Right lobe of liver (tissue), 6 donors: ENCODE data around the gene GATA1. TPM values are rescaled to one million over a fixed set of nuclear protein-coding genes. Genes with fewer than 3 reads are reported as not detected.

Experiments used
- ATAC-seq, 4 donors: fragments of 200-7000 bp; cut with Tn5 transposase; one replicate each; pipeline ENCODE4 v1.9.1; 2020; ENCODE audit warnings: mild to moderate bottlenecking in 4 of 4, moderate library complexity in 4 of 4
- DNase-seq, 3 donors: peaks; one replicate each; pipeline ENCODE4 v3.0.0-alpha.2; 2020
- H3K27ac ChIP-seq, 3 donors: fragments of 200-600 bp; one replicate each; pipeline ENCODE4 v1.8.0; 2022
- H3K27me3 ChIP-seq, 2 donors: fragments of 200-600 bp; one replicate each; pipeline ENCODE4 v1.8.0; 2022
- H3K36me3 ChIP-seq, 4 donors: fragments of 200-600 bp; sonication (generic) in 1 of 4; one replicate each; pipeline versions ENCODE4 v1.5.1 to v1.8.0; 2017 to 2022; ENCODE audit warnings: control low read depth in 1 of 4
- H3K4me1 ChIP-seq, 4 donors: fragments of 200-600 bp; sonication (generic) in 1 of 4; one replicate each; pipeline versions ENCODE4 v1.5.1 to v1.8.0; 2017 to 2022; ENCODE audit warnings: control low read depth in 1 of 4
- H3K4me3 ChIP-seq, 3 donors: fragments of 200-600 bp; one replicate each; pipeline ENCODE4 v1.8.0; 2022
- H3K9me3 ChIP-seq, 4 donors: fragments of 200-600 bp; sonication (generic) in 1 of 4; one replicate each; pipeline versions ENCODE4 v1.5.1 to v1.8.0; 2017 to 2022; ENCODE audit warnings: control low read depth in 1 of 4
- CTCF ChIP-seq, 4 donors: fragments of 200-600 bp in 3 of 4; fragments of 450-650 bp in 1 of 4; IDR thresholded peaks; one replicate each; pipeline versions ENCODE4 v1.5.1 to v1.8.0; 2016 to 2022; ENCODE audit warnings: antibody characterized with exemption in 4 of 4, mild to moderate bottlenecking in 2 of 4
- POLR2A ChIP-seq: fragments of 450-650 bp; IDR thresholded peaks from one replicate; pipeline ENCODE4 v1.6.1; 2017; ENCODE audit warnings: antibody characterized with exemption, mild to moderate bottlenecking
- WGBS: methylation state at CpG from one replicate; pipeline ENCODE4 v1.1.6; 2018; ENCODE audit warnings: low coverage, low lambda C conversion rate; ENCODE audit not compliant: insufficient coverage; ENCODE audit errors: missing lambda C conversion rate; 5-methylcytosine and 5-hydroxymethylcytosine counted together
- intact Hi-C, 2 donors: fragments of 100-400 bp; cut with DNase I; formaldehyde crosslinking; loops; one replicate each; pipeline versions ENCODE4 v1.11.2 to v1.14.1; 2022
- small RNA-seq, 2 experiments: library from RNA; depleted of rRNA; stranded (forward); fragments of <200 nt; gene quantifications; one replicate each; pipeline ENCODE3, GENCODE V24; 2016
- total RNA-seq, 6 experiments: library from RNA; depleted of rRNA in 2 of 6; stranded (reverse); fragments of >200 nt in 2 of 6; fragmentation: NEBNext Ultra II Directional in 3 of 6; extraction: Animal tissue kit (Norgen Biotek cat#: 25700) in 3 of 6; gene quantifications; one replicate each; pipeline versions ENCODE4 v1.1.0 to v1.2.4, GENCODE V29; 2016 to 2023
- donor health status: DM: no; HTN: yes; CAD: no.
- donor health status: DM: no; HTN: no; CAD: no.
- donor health status: DM: no; HTN: no; CAD: no.
- donor health status: DM: no; HTN: yes; CAD: no.
- donor health status: DM: no; HTN: yes; CAD: no.

Gene GATA1
- total RNA-seq, 6 experiments from 2014 or later, result 0.37 to 1.2 TPM; not detected in 4

- no peak for ATAC-seq
- no peak within 1 kb of the TSS for H3K27ac ChIP-seq
- no peaks in the 10 kb centered on the region for H3K36me3 ChIP-seq
- H3K4me1 ChIP-seq, result no peaks in the 10 kb centered on the region
- H3K27me3 ChIP-seq, result no peaks in the 10 kb centered on the region
- DNase-seq, result no peak
- TF ChIP-seq CTCF (IDR thresholded peaks at IDR 0.05) (no peak), POLR2A (no peak)
- WGBS, result 63% methylated on average over 8 of the region's 35 CpGs
- H3K4me3 ChIP-seq, result no peak within 1 kb of the TSS
- H3K9me3 ChIP-seq, result no peaks in the 10 kb centered on the region
- intact Hi-C loops, result no loop called here
Observed at GRCh38 chrX:48835524-48836329, 49.3 kb downstream of the GATA1 start, which contains the start of gene PCSK1N. Gene PCSK1N, minus strand, starts transcription at chrX:48835610. Its CDS starts 78 bp downstream, at chrX:48835532.

DNA sequence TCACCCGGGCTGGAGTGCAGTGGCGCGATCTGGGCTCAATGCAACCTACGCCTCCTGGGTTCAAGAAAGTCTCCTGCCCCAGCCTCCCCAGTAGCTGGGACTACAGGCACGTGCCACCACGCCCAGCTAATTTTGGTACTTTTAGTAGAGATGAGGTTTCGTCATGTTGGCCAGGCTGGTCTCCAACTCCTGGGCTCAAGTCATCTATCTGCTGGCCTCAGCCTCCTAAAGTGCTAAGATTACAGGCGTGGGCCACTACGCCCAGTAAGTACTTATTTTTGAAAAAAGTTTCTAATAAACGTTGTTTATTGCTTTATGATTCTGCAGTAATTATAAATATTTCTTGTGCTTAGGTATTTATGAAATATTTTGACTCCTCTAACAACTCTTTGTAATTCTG, 53.3 kb downstream of the GATA1 start:
- DNase-seq, result no peak
- no peak for TF ChIP-seq POLR2A
- no peak for TF ChIP-seq CTCF (IDR thresholded peaks at IDR 0.05)
- Histone ChIP-seq H3K9me3 (no peaks in the 10 kb centered on the region), H3K27ac (no peak overlapping the region), H3K4me1 (no peaks in the 10 kb centered on the region), H3K36me3 (no peaks in the 10 kb centered on the region), H3K27me3 (no peaks in the 10 kb centered on the region), H3K4me3 (no peak overlapping the region)
- ATAC-seq, result no peak
- 53% methylated on average over 4 of the region's 10 CpGs for WGBS
- intact Hi-C loops, result no loop called here

Small RNAs within 50 kb of the gene (small RNA-seq; reads per million reads assigned to genes)
- 0 reads per million in 2 experiments for gene RNU6-29P

Other genes with a start within 250 kb of the GATA1 start
- gene TBC1D25, start 246.9 kb upstream of the GATA1 start, total RNA-seq, result 1 to 10 TPM; 4.3 to 7.5 (median 5.6) TPM
- gene RBM3, start 212.1 kb upstream of the GATA1 start, total RNA-seq, result 10 to 100 TPM; 14.7 to 69.0 (median 57.7) TPM
- gene WDR13, start 189.1 kb upstream of the GATA1 start, total RNA-seq, result 100 to 1,000 TPM in 2 of 6 experiments, 10 to 100 TPM in 4; 46.5 to 193 (median 80.8) TPM
- gene WAS, start 102.8 kb upstream of the GATA1 start, total RNA-seq, result 1 to 10 TPM; 2.4 to 7.2 (median 4.8) TPM
- gene SUV39H1, start 89.9 kb upstream of the GATA1 start, total RNA-seq, result 10 to 100 TPM in 1 of 6 experiments, 1 to 10 TPM in 5; 2.2 to 10.8 (median 3.5) TPM
- 1 to 10 TPM in 5 of 6 experiments, under 1 TPM in 1; 0.98 to 4.1 (median 2.9) TPM for gene GLOD5, start 24.8 kb upstream of the GATA1 start, total RNA-seq
- 100 to 1,000 TPM in 5 of 6 experiments, 10 to 100 TPM in 1; 84.4 to 173 (median 136) TPM for gene HDAC6, start 15.5 kb downstream of the GATA1 start, total RNA-seq
- not detected for gene ERAS, start 39.9 kb downstream of the GATA1 start, total RNA-seq
- 1 to 10 TPM in 1 of 6 experiments, under 1 TPM in 1, not detected in 4; 0.20 to 1.4 TPM for gene PCSK1N, start 49.0 kb downstream of the GATA1 start, total RNA-seq
- 10 to 100 TPM; 18.2 to 29.5 (median 22.5) TPM for gene TIMM17B, start 111.2 kb downstream of the GATA1 start, total RNA-seq
- 10 to 100 TPM; 29.8 to 47.1 (median 35.7) TPM for gene PQBP1, start 111.3 kb downstream of the GATA1 start, total RNA-seq
- 10 to 100 TPM; 15.0 to 19.5 (median 17.3) TPM for gene SLC35A2, start 125.1 kb downstream of the GATA1 start, total RNA-seq
- gene PIM2, start 132.4 kb downstream of the GATA1 start, total RNA-seq, result 1 to 10 TPM; 1.7 to 8.8 (median 6.8) TPM
- gene OTUD5, start 171.0 kb downstream of the GATA1 start, total RNA-seq, result 10 to 100 TPM; 14.4 to 24.1 (median 21.6) TPM
- gene KCND1, start 185.3 kb downstream of the GATA1 start, total RNA-seq, result 1 to 10 TPM in 1 of 6 experiments, under 1 TPM in 5; 0.31 to 1.2 (median 0.46) TPM
- 10 to 100 TPM; 15.3 to 32.1 (median 22.0) TPM for gene GRIPAP1, start 215.7 kb downstream of the GATA1 start, total RNA-seq